Endothelial cell (in vitro differentiated cells): ENCODE results near the gene RAE1. TPM values are rescaled to one million over a fixed set of nuclear protein-coding genes. Genes with fewer than 3 reads are reported as not detected.
"Not testable (repeated sequence)": the region's sequence is repeated elsewhere in the genome, so short reads cannot be mapped to it uniquely, and the experiment has no call there.

ENCODE experiments used
- DNase-seq: peaks from one replicate; pipeline ENCODE4 v3.0.0; 2021; ENCODE audit warnings: low spot score
- H3K27ac Mint-ChIP-seq: one replicate; pipeline ENCODE4 v1.8.0; 2021; ENCODE audit warnings: mixed read lengths, inconsistent platforms; ENCODE audit not compliant: unreplicated experiment
- H3K27me3 Mint-ChIP-seq: one replicate; pipeline ENCODE4 v1.8.0; 2021; ENCODE audit warnings: mild to moderate bottlenecking, moderate library complexity, mixed read lengths, inconsistent platforms; ENCODE audit not compliant: unreplicated experiment
- H3K36me3 Mint-ChIP-seq: one replicate; pipeline ENCODE4 v1.8.0; 2021; ENCODE audit warnings: mild to moderate bottlenecking, low read depth, mixed read lengths, inconsistent platforms; ENCODE audit not compliant: unreplicated experiment
- H3K4me1 Mint-ChIP-seq: one replicate; pipeline ENCODE4 v1.8.0; 2021; ENCODE audit warnings: mild to moderate bottlenecking, mixed read lengths, inconsistent platforms; ENCODE audit not compliant: unreplicated experiment
- H3K4me3 Mint-ChIP-seq: one replicate; pipeline ENCODE4 v1.8.0; 2021; ENCODE audit warnings: mild to moderate bottlenecking, mixed read lengths, inconsistent platforms; ENCODE audit not compliant: unreplicated experiment
- H3K9me3 Mint-ChIP-seq: one replicate; pipeline ENCODE4 v1.8.0; 2021; ENCODE audit warnings: mixed read lengths, inconsistent platforms; ENCODE audit not compliant: unreplicated experiment
- CTCF ChIP-seq: fragments of 200-600 bp; sonication (generic); IDR thresholded peaks from one replicate; pipeline ENCODE4 v1.5.0; 2021; ENCODE audit warnings: antibody characterized with exemption; ENCODE audit not compliant: unreplicated experiment
- total RNA-seq: library from RNA; stranded (reverse); fragmentation: NEBNext Ultra II Directional; extraction: Animal tissue kit (Norgen Biotek cat#: 25700); gene quantifications from one replicate; pipeline ENCODE4 v1.2.1, GENCODE V29; 2021; ENCODE audit not compliant: unreplicated experiment

The RAE1 gene
- total RNA-seq, 1 donor from 2014 or later = 32.1 TPM

GRCh38 chr20:57417830-57418780 is 67.0 kb downstream of the RAE1 start:
- no peak for DNase-seq
- peaks cover 9% of the 10 kb centered on the region for H3K27me3 Mint-ChIP-seq
- H3K27ac Mint-ChIP-seq = no peak overlapping the region
- H3K9me3 Mint-ChIP-seq = no peaks in the 10 kb centered on the region
- no peaks in the 10 kb centered on the region for H3K36me3 Mint-ChIP-seq
- H3K4me1 Mint-ChIP-seq = no peaks in the 10 kb centered on the region
- no peak overlapping the region for H3K4me3 Mint-ChIP-seq
- no peak for TF ChIP-seq CTCF

GRCh38 chr20:57419479-57419878 is 68.4 kb downstream of the RAE1 start:
- DNase-seq, H3K27me3 Mint-ChIP-seq, H3K27ac Mint-ChIP-seq: not testable (repeated sequence)

GRCh38 chr20:57420571-57421252 is 69.7 kb downstream of the RAE1 start:
- Mint-ChIP-seq H3K36me3 (no peaks in the 10 kb centered on the region), H3K4me3 (no peak overlapping the region), H3K27me3 (peaks cover 8% of the 10 kb centered on the region), H3K4me1 (no peaks in the 10 kb centered on the region), H3K27ac (no peak overlapping the region), H3K9me3 (no peaks in the 10 kb centered on the region)
- no peak for TF ChIP-seq CTCF
- no peak for DNase-seq

More at GRCh38 chr20:57419479-57419878, 68.4 kb downstream of the RAE1 start:
- not testable (repeated sequence) for H3K4me1 Mint-ChIP-seq, H3K36me3 Mint-ChIP-seq, H3K9me3 Mint-ChIP-seq, H3K4me3 Mint-ChIP-seq

GRCh38 chr20:57421253-57422220 is 70.5 kb downstream of the RAE1 start:
- no peaks in the 10 kb centered on the region for H3K36me3 Mint-ChIP-seq
- H3K27me3 Mint-ChIP-seq = peaks cover 3% of the 10 kb centered on the region
- DNase-seq = no peak
- H3K9me3 Mint-ChIP-seq = no peaks in the 10 kb centered on the region
- H3K4me1 Mint-ChIP-seq = no peaks in the 10 kb centered on the region
- no peak overlapping the region for H3K4me3 Mint-ChIP-seq
- no peak for TF ChIP-seq CTCF
- H3K27ac Mint-ChIP-seq = no peak overlapping the region

- TF ChIP-seq CTCF = no peak
- DNase-seq = no peak
- no peak overlapping the region for H3K4me3 Mint-ChIP-seq
- H3K4me1 Mint-ChIP-seq = no peaks in the 10 kb centered on the region
- peaks cover 3% of the 10 kb centered on the region for H3K27me3 Mint-ChIP-seq
- H3K9me3 Mint-ChIP-seq = no peaks in the 10 kb centered on the region
- no peak overlapping the region for H3K27ac Mint-ChIP-seq
- H3K36me3 Mint-ChIP-seq = no peaks in the 10 kb centered on the region
Measured at GRCh38 chr20:57422254-57422653, 71.2 kb downstream of the RAE1 start.
